Measurements from ENCODE around the gene CD55. TPM values are rescaled to one million over a fixed set of nuclear protein-coding genes. Genes with fewer than 3 reads are reported as not detected.

The CD55 gene
- total RNA-seq, 3 donors from 2014 or later (not counting 1 experiment from before 2014, with no cell fraction given) = 80.7 to 138 (median 113) TPM

DNA sequence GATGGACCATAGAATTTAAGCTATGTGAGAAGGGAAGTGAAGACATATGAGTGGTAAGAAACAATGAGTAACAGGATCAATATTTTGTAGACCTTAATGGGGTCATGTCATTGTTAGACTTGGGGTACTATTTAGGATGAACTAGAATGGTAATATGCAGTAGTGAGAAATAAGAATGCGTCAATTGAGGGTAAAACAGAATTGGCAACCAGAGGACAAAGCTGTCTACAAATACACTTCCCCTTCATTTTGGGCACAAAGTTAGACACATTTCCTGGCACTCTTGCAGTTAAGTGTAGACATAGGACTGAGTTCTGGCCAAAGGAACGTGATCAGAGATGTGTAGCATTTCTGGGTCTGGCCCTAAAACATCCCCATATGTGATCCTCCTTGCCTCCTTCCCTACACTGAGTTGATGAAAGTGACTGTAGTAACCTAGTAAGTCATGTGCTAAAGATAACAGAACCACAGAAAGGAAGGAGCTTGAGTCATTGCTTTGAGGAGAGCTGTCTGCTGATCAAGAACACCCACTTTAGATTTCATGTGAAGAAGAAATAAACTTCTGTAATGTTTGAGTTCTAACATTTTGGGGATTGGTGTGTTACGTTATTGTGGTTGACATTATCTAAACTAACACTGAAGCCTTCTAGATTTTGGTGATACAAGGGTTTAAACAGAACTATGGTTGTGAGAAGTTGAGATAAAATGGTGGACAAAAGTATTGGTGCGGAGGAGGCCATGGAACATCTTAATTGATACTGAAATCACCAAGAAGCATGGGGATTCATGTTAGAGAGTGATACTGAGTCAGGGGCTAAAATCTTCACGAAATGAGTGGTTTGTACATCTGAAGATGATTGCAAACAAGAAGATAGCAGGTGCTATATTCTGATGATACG, 41.7 kb downstream of the CD55 start:
- no peak overlapping the region for H3K4me3 ChIP-seq (ENCODE audit: low read length)
- DNase-seq (peak in 1 of 2 donors; percentile 62), ATAC-seq (peak; percentile 80 to 90 (median 82))
- no peaks in the 10 kb centered on the region for H3K27me3 Mint-ChIP-seq (ENCODE audit: low read depth in 2 of 2)
- no peaks in the 10 kb centered on the region for H3K4me1 Mint-ChIP-seq
- no peak overlapping the region for H3K27ac ChIP-seq (ENCODE audit: low read length)
- no peaks in the 10 kb centered on the region for H3K4me1 ChIP-seq (ENCODE audit: control insufficient read depth, insufficient read depth, low read length)
- no peak for TF ChIP-seq CTCF (IDR thresholded peaks at IDR 0.05)
- H3K9me3 Mint-ChIP-seq = no peaks in the 10 kb centered on the region
- H3K27me3 ChIP-seq (ENCODE audit: control insufficient read depth, insufficient read depth, low read length) = no peaks in the 10 kb centered on the region
- no peak overlapping the region for H3K27ac Mint-ChIP-seq
- H3K36me3 Mint-ChIP-seq = no peaks in the 10 kb centered on the region
- H3K9me3 ChIP-seq (ENCODE audit: control insufficient read depth, insufficient read depth, low read length) = no peaks in the 10 kb centered on the region
- 84% methylated on average over 4 of the region's 6 CpGs for WGBS (ENCODE audit: insufficient coverage)
- H3K4me3 Mint-ChIP-seq = no peak overlapping the region
- intact Hi-C loops (cut with micrococcal nuclease) = no loop called here
- H3K36me3 ChIP-seq (ENCODE audit: control insufficient read depth, insufficient read depth, low read length) = peaks cover 18% of the 10 kb centered on the region

DNA sequence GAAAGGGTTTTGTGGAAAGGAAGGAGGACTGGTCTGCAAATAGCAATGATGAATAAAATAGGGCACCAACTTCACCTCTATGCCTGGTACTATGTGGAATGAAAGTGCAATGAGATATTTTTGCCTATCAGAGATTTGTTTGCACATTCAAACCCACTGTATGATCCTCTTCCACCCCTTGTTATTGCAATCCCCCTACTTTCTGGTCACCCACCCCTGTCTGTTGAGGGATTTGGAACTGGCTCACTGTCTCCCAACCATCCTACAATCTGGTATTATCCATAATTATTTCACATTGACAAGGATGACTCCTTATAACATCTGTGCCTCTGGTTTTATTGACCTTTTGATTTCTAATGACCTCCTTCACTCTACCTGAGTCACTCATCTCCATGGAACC, 42.4 kb downstream of the CD55 start:
- no peaks in the 10 kb centered on the region for H3K36me3 Mint-ChIP-seq
- DNase-seq (no peak), ATAC-seq (peak in 1 of 3 donors; percentile 3)
- H3K9me3 Mint-ChIP-seq = no peaks in the 10 kb centered on the region
- no peak overlapping the region for H3K4me3 ChIP-seq (ENCODE audit: low read length)
- intact Hi-C loops (cut with micrococcal nuclease) = no loop called here
- H3K4me1 Mint-ChIP-seq = no peaks in the 10 kb centered on the region
- H3K27ac ChIP-seq (ENCODE audit: low read length) = no peak overlapping the region
- no peak overlapping the region for H3K27ac Mint-ChIP-seq
- no peaks in the 10 kb centered on the region for H3K4me1 ChIP-seq (ENCODE audit: control insufficient read depth, insufficient read depth, low read length)
- no peak for TF ChIP-seq CTCF (IDR thresholded peaks at IDR 0.05)
- H3K4me3 Mint-ChIP-seq = no peak overlapping the region
- no peaks in the 10 kb centered on the region for H3K9me3 ChIP-seq (ENCODE audit: control insufficient read depth, insufficient read depth, low read length)
- H3K36me3 ChIP-seq (ENCODE audit: control insufficient read depth, insufficient read depth, low read length) = peaks cover 18% of the 10 kb centered on the region
- no peaks in the 10 kb centered on the region for H3K27me3 Mint-ChIP-seq (ENCODE audit: low read depth in 2 of 2)
- H3K27me3 ChIP-seq (ENCODE audit: control insufficient read depth, insufficient read depth, low read length) = no peaks in the 10 kb centered on the region

GRCh38 chr1:207364614-207365013, 43.1 kb downstream of the CD55 start:
- ATAC-seq (no peak), DNase-seq (peak in 1 of 2 donors; percentile 17)
- no peaks in the 10 kb centered on the region for H3K27me3 Mint-ChIP-seq (ENCODE audit: low read depth in 2 of 2)
- no peaks in the 10 kb centered on the region for H3K36me3 Mint-ChIP-seq
- WGBS (ENCODE audit: insufficient coverage) = 68% methylated on average over 1 of the region's 1 CpG
- Histone ChIP-seq H3K27me3 (ENCODE audit: control insufficient read depth, insufficient read depth, low read length) (no peaks in the 10 kb centered on the region), H3K4me1 (ENCODE audit: control insufficient read depth, insufficient read depth, low read length) (no peaks in the 10 kb centered on the region), H3K9me3 (ENCODE audit: control insufficient read depth, insufficient read depth, low read length) (no peaks in the 10 kb centered on the region), H3K36me3 (ENCODE audit: control insufficient read depth, insufficient read depth, low read length) (peaks cover 16% of the 10 kb centered on the region), H3K27ac (ENCODE audit: low read length) (no peak overlapping the region), H3K4me3 (ENCODE audit: low read length) (no peak overlapping the region)
- no peaks in the 10 kb centered on the region for H3K9me3 Mint-ChIP-seq
- intact Hi-C loops (cut with micrococcal nuclease) = no loop called here
- H3K4me3 Mint-ChIP-seq = no peak overlapping the region
- H3K27ac Mint-ChIP-seq = no peak overlapping the region
- H3K4me1 Mint-ChIP-seq = no peaks in the 10 kb centered on the region
- TF ChIP-seq CTCF (IDR thresholded peaks at IDR 0.05) = no peak
